ENCODE measurements around the gene ESR1. TPM values are rescaled to one million over a fixed set of nuclear protein-coding genes. Genes with fewer than 3 reads are reported as not detected.

The ESR1 gene
- total and polyA plus RNA-seq, 4 donors: 0.05 to 16.1 (median 6.3) TPM

- TF ChIP-seq FOXA2 (IDR thresholded peaks at IDR 0.05) (no peak), ZBTB33 (IDR thresholded peaks at IDR 0.05) (no peak), GABPA (IDR thresholded peaks at IDR 0.05 in 1 of 2, conservative IDR thresholded peaks at IDR 0.05 in 1 of 2) (no peak), EGR1 (IDR thresholded peaks at IDR 0.05; ENCODE audit: low read depth in 2 of 2) (no peak), FOXA1 (IDR thresholded peaks at IDR 0.05) (no peak), REST (IDR thresholded peaks at IDR 0.05) (no peak), HNF4G (IDR thresholded peaks at IDR 0.05) (no peak), RAD21 (IDR thresholded peaks at IDR 0.05) (no peak), NR2F2 (IDR thresholded peaks at IDR 0.05) (no peak), CTCF (IDR thresholded peaks at IDR 0.05; ENCODE audit: low read depth, low read length, missing input control) (no peak), SP1 (IDR thresholded peaks at IDR 0.05) (no peak)
- Histone ChIP-seq H3K36me3 (ENCODE audit: control insufficient read depth in 4 of 4, insufficient read depth in 3 of 4, low read depth in 1 of 4, low read length in 3 of 4) (no peaks in the 10 kb centered on the region), H3K27me3 (ENCODE audit: control insufficient read depth in 4 of 4, insufficient read depth in 4 of 4, low read length in 3 of 4) (no peaks in the 10 kb centered on the region), H3K9ac (ENCODE audit: low read depth in 1 of 2, low read length in 2 of 2) (no peak overlapping the region), H3K4me3 (ENCODE audit: low read depth in 1 of 3, low read length in 3 of 3) (no peak overlapping the region), H3K9me3 (ENCODE audit: control insufficient read depth in 4 of 4, low read length in 3 of 4) (no peaks in the 10 kb centered on the region), H3K27ac (ENCODE audit: low read depth in 1 of 2, low read length in 2 of 2) (no peak overlapping the region), H3K4me1 (ENCODE audit: control insufficient read depth in 4 of 4, insufficient read depth in 4 of 4, low read length in 3 of 4) (no peaks in the 10 kb centered on the region)
- no peak for DNase-seq (ENCODE audit: low spot score)
- WGBS: 91% methylated on average over 6 of the region's 6 CpGs
Observed at GRCh38 chr6:152002306-152002705, 194.8 kb downstream of the ESR1 start.

GRCh38 chr6:152004036-152004566, 196.6 kb downstream of the ESR1 start:
- WGBS: 93% methylated on average over 1 of the region's 1 CpG
- Histone ChIP-seq H3K4me1 (ENCODE audit: control insufficient read depth in 4 of 4, insufficient read depth in 4 of 4, low read length in 3 of 4) (no peaks in the 10 kb centered on the region), H3K9ac (ENCODE audit: low read depth in 1 of 2, low read length in 2 of 2) (no peak overlapping the region), H3K27me3 (ENCODE audit: control insufficient read depth in 4 of 4, insufficient read depth in 4 of 4, low read length in 3 of 4) (no peaks in the 10 kb centered on the region), H3K27ac (ENCODE audit: low read depth in 1 of 2, low read length in 2 of 2) (no peak overlapping the region), H3K36me3 (ENCODE audit: control insufficient read depth in 4 of 4, insufficient read depth in 3 of 4, low read depth in 1 of 4, low read length in 3 of 4) (no peaks in the 10 kb centered on the region), H3K9me3 (ENCODE audit: control insufficient read depth in 4 of 4, low read length in 3 of 4) (no peaks in the 10 kb centered on the region), H3K4me3 (ENCODE audit: low read depth in 1 of 3, low read length in 3 of 3) (no peak overlapping the region)
- no peak for TF ChIP-seq FOXA1 (IDR thresholded peaks at IDR 0.05)
- no peak for TF ChIP-seq RAD21 (IDR thresholded peaks at IDR 0.05)
- no peak for TF ChIP-seq YY1 (IDR thresholded peaks at IDR 0.05)
- TF ChIP-seq TAF1 (conservative IDR thresholded peaks at IDR 0.05): no peak
- no peak for TF ChIP-seq RXRA (IDR thresholded peaks at IDR 0.05)
- TF ChIP-seq REST (IDR thresholded peaks at IDR 0.05): no peak
- TF ChIP-seq JUND (IDR thresholded peaks at IDR 0.05): no peak
- no peak for TF ChIP-seq GABPA (IDR thresholded peaks at IDR 0.05 in 1 of 2, conservative IDR thresholded peaks at IDR 0.05 in 1 of 2)
- TF ChIP-seq NR2F2 (IDR thresholded peaks at IDR 0.05): no peak
- TF ChIP-seq MAX (IDR thresholded peaks at IDR 0.05): no peak
- no peak for DNase-seq (ENCODE audit: low spot score)
